IPS-18a (cell line): ENCODE measurements around the gene CREB5.

Experiments
- H3K27ac ChIP-seq: one replicate; pipeline ENCODE4 v1.5.1; 2013; ENCODE audit warnings: low read length
- H3K27me3 ChIP-seq: one replicate; pipeline ENCODE4 v1.6.1; 2013; ENCODE audit warnings: mild to moderate bottlenecking, low read length; ENCODE audit not compliant: control insufficient read depth, insufficient read depth
- H3K36me3 ChIP-seq: one replicate; pipeline ENCODE4 v1.6.1; 2013; ENCODE audit warnings: low read depth, low read length; ENCODE audit not compliant: control insufficient read depth
- H3K4me1 ChIP-seq: one replicate; pipeline ENCODE4 v1.6.1; 2013; ENCODE audit warnings: low read depth, low read length; ENCODE audit not compliant: control insufficient read depth
- H3K4me3 ChIP-seq: one replicate; pipeline ENCODE4 v1.5.1; 2013; ENCODE audit warnings: low read length
- H3K9ac ChIP-seq: one replicate; pipeline ENCODE4 v1.6.1; 2013; ENCODE audit warnings: mild to moderate bottlenecking, low read length, moderate library complexity
- H3K9me3 ChIP-seq: one replicate; pipeline ENCODE4 v1.6.1; 2013; ENCODE audit warnings: low read depth, low read length; ENCODE audit not compliant: control insufficient read depth

CREB5 gene

GRCh38 chr7:28442540-28443420, 30.5 kb downstream of the CREB5 start:
- Histone ChIP-seq H3K36me3 (no peaks in the 10 kb centered on the region), H3K27me3 (no peaks in the 10 kb centered on the region), H3K4me3 (no peak overlapping the region), H3K4me1 (peaks cover 3% of the 10 kb centered on the region), H3K27ac (no peak overlapping the region), H3K9ac (no peak overlapping the region), H3K9me3 (no peaks in the 10 kb centered on the region)

GRCh38 chr7:28446131-28446530, 33.8 kb downstream of the CREB5 start:
- Histone ChIP-seq H3K9me3 (no peaks in the 10 kb centered on the region), H3K9ac (no peak overlapping the region), H3K4me3 (no peak overlapping the region), H3K4me1 (no peaks in the 10 kb centered on the region), H3K27ac (no peak overlapping the region), H3K27me3 (no peaks in the 10 kb centered on the region), H3K36me3 (no peaks in the 10 kb centered on the region)

GRCh38 chr7:28447071-28447470, 34.8 kb downstream of the CREB5 start:
- Histone ChIP-seq H3K27ac (no peak overlapping the region), H3K4me3 (no peak overlapping the region), H3K36me3 (no peaks in the 10 kb centered on the region), H3K9me3 (no peaks in the 10 kb centered on the region), H3K9ac (no peak overlapping the region), H3K4me1 (no peaks in the 10 kb centered on the region), H3K27me3 (no peaks in the 10 kb centered on the region)

GRCh38 chr7:28448708-28449107, 36.4 kb downstream of the CREB5 start:
- H3K27me3 ChIP-seq = no peaks in the 10 kb centered on the region
- no peaks in the 10 kb centered on the region for H3K4me1 ChIP-seq
- no peaks in the 10 kb centered on the region for H3K36me3 ChIP-seq
- H3K9me3 ChIP-seq = no peaks in the 10 kb centered on the region
- H3K4me3 ChIP-seq = no peak overlapping the region
- no peak overlapping the region for H3K27ac ChIP-seq
- H3K9ac ChIP-seq = no peak overlapping the region

- Histone ChIP-seq H3K27ac (no peak overlapping the region), H3K27me3 (no peaks in the 10 kb centered on the region), H3K9ac (no peak overlapping the region), H3K9me3 (no peaks in the 10 kb centered on the region), H3K4me3 (no peak overlapping the region), H3K36me3 (no peaks in the 10 kb centered on the region), H3K4me1 (peaks cover 13% of the 10 kb centered on the region)
These were observed 40.4 kb downstream of the CREB5 start for GRCh38 chr7:28452681-28453080.

- no peak overlapping the region for H3K9ac ChIP-seq
- H3K4me1 ChIP-seq = peaks cover 13% of the 10 kb centered on the region
- H3K27me3 ChIP-seq = no peaks in the 10 kb centered on the region
- no peak overlapping the region for H3K4me3 ChIP-seq
- H3K36me3 ChIP-seq = no peaks in the 10 kb centered on the region
- no peaks in the 10 kb centered on the region for H3K9me3 ChIP-seq
- no peak overlapping the region for H3K27ac ChIP-seq
These were observed 43.2 kb downstream of the CREB5 start for GRCh38 chr7:28455486-28455885.

GRCh38 chr7:28456044-28456443, 43.7 kb downstream of the CREB5 start:
- Histone ChIP-seq H3K4me1 (peaks cover 13% of the 10 kb centered on the region), H3K9me3 (no peaks in the 10 kb centered on the region), H3K27me3 (no peaks in the 10 kb centered on the region), H3K36me3 (no peaks in the 10 kb centered on the region), H3K27ac (no peak overlapping the region), H3K9ac (no peak overlapping the region), H3K4me3 (no peak overlapping the region)

GRCh38 chr7:28458732-28459131, 46.4 kb downstream of the CREB5 start:
- Histone ChIP-seq H3K4me3 (no peak overlapping the region), H3K36me3 (no peaks in the 10 kb centered on the region), H3K9ac (no peak overlapping the region), H3K4me1 (peaks cover 13% of the 10 kb centered on the region), H3K27ac (no peak overlapping the region), H3K27me3 (no peaks in the 10 kb centered on the region), H3K9me3 (no peaks in the 10 kb centered on the region)

- H3K4me1 ChIP-seq = peaks cover 13% of the 10 kb centered on the region
- no peak overlapping the region for H3K9ac ChIP-seq
- no peaks in the 10 kb centered on the region for H3K36me3 ChIP-seq
- no peak overlapping the region for H3K4me3 ChIP-seq
- no peak overlapping the region for H3K27ac ChIP-seq
- no peaks in the 10 kb centered on the region for H3K27me3 ChIP-seq
- H3K9me3 ChIP-seq = no peaks in the 10 kb centered on the region
These were observed 47.0 kb downstream of the CREB5 start for GRCh38 chr7:28459306-28459705.

- H3K27me3 ChIP-seq = no peaks in the 10 kb centered on the region
- H3K36me3 ChIP-seq = no peaks in the 10 kb centered on the region
- no peak overlapping the region for H3K4me3 ChIP-seq
- no peak overlapping the region for H3K9ac ChIP-seq
- no peak overlapping the region for H3K27ac ChIP-seq
- no peaks in the 10 kb centered on the region for H3K9me3 ChIP-seq
- H3K4me1 ChIP-seq = no peaks in the 10 kb centered on the region
These were observed 53.4 kb downstream of the CREB5 start for GRCh38 chr7:28465697-28466096.

GRCh38 chr7:28466341-28466740, 54.0 kb downstream of the CREB5 start:
- no peaks in the 10 kb centered on the region for H3K36me3 ChIP-seq
- no peak overlapping the region for H3K27ac ChIP-seq
- no peaks in the 10 kb centered on the region for H3K27me3 ChIP-seq
- H3K9ac ChIP-seq = no peak overlapping the region
- no peaks in the 10 kb centered on the region for H3K9me3 ChIP-seq
- H3K4me3 ChIP-seq = no peak overlapping the region
- H3K4me1 ChIP-seq = no peaks in the 10 kb centered on the region

- H3K27me3 ChIP-seq = no peaks in the 10 kb centered on the region
- no peaks in the 10 kb centered on the region for H3K9me3 ChIP-seq
- H3K9ac ChIP-seq = no peak overlapping the region
- H3K4me3 ChIP-seq = no peak overlapping the region
- no peaks in the 10 kb centered on the region for H3K36me3 ChIP-seq
- H3K27ac ChIP-seq = no peak overlapping the region
- H3K4me1 ChIP-seq = no peaks in the 10 kb centered on the region
These were observed 54.6 kb downstream of the CREB5 start for GRCh38 chr7:28466885-28467284.
